Measurements from ENCODE around the gene ADGRD1.

ADGRD1 gene

GRCh38 chr12:131123817-131124216 lies 170.1 kb downstream of the ADGRD1 start:
- WGBS (ENCODE audit: extremely low coverage, insufficient coverage, insufficient read length), result no CpG with 5 or more reads among the region's 10 CpGs
- no peak overlapping the region for H2BK12ac ChIP-seq (ENCODE audit: low read length)
- H3K9me3 ChIP-seq (ENCODE audit: insufficient read depth, low read depth, low read length), result peaks cover 4% of the 10 kb centered on the region
- no peak overlapping the region for H3K14ac ChIP-seq (ENCODE audit: low read length)
- H3K36me3 ChIP-seq (ENCODE audit: control insufficient read depth in 1 of 2, insufficient read depth in 2 of 2, low read length in 2 of 2), result no peaks in the 10 kb centered on the region
- H3K23ac ChIP-seq (ENCODE audit: low read length), result no peak overlapping the region
- H2AK5ac ChIP-seq (ENCODE audit: low read length), result no peak overlapping the region
- no peak overlapping the region for H4K12ac ChIP-seq (ENCODE audit: low read depth, low read length)
- no peak overlapping the region for H3K18ac ChIP-seq (ENCODE audit: low read length)
- H2AFZ ChIP-seq (ENCODE audit: insufficient read depth, low read length, poor library complexity), result no peak overlapping the region
- no peak overlapping the region for H3K4me3 ChIP-seq (ENCODE audit: low read depth, low read length)
- DNase-seq, result no peak
- H3K79me1 ChIP-seq (ENCODE audit: low read length), result no peaks in the 10 kb centered on the region
- no peak overlapping the region for H3K4me2 ChIP-seq (ENCODE audit: low read length)
- H3K27ac ChIP-seq (ENCODE audit: low read depth, low read length), result no peak overlapping the region
- no peaks in the 10 kb centered on the region for H3K79me2 ChIP-seq (ENCODE audit: control insufficient read depth, insufficient read depth, low read length, poor library complexity)
- H3K4me1 ChIP-seq (ENCODE audit: control insufficient read depth in 1 of 2, insufficient read depth in 2 of 2, low read length in 2 of 2), result no peaks in the 10 kb centered on the region
- no peak overlapping the region for H3K9ac ChIP-seq (ENCODE audit: low read length)
- no peak overlapping the region for H4K8ac ChIP-seq (ENCODE audit: low read depth, low read length)
- H2BK5ac ChIP-seq (ENCODE audit: low read depth, low read length, poor library complexity), result no peak overlapping the region
- no peak overlapping the region for H2BK120ac ChIP-seq (ENCODE audit: insufficient read depth, low read length, poor library complexity)
- H3K27me3 ChIP-seq (ENCODE audit: insufficient read depth, low read length), result no peaks in the 10 kb centered on the region
- H3K4ac ChIP-seq (ENCODE audit: low read depth, low read length), result no peak overlapping the region
- H4K91ac ChIP-seq (ENCODE audit: low read depth, low read length), result no peak overlapping the region

DNA sequence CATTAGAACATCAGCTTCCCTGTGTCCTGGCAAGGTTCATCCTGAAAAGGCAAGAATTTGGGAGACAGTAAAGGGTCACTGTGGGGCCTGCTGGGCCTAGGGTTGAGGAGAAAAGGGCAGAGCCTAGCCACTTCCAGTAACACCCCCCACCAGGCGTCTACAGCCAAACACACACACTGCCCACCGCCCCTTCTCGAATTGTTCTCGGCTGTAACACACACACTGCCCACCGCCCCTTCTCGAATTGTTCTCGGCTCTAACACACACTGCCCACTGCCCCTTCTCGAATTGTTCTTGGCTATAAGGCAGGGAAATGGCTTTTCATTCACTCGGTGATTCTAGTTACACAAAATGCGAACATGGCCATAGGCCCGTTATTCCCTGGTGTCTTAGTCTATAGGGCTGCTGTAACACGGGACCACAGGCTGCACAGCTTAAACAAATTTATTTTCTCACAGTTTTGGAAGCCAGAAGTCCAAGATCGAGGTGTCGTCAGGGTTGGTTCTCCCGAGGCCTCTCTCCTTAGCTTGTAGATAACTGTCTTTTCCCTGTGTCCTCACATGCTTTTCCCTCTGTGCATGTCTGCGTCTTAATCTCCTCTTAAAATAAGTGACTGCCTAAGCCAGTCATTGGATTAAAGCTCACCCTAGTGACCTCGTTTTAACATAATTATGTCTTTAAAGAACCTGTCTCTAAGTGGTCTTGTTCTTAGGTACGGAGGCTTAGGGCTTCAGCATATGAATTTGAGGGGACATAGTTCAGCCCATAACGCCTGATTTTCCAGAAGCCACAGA lies 171.0 kb downstream of the ADGRD1 start:
- Histone ChIP-seq H3K36me3 (ENCODE audit: control insufficient read depth in 1 of 2, insufficient read depth in 2 of 2, low read length in 2 of 2) (no peaks in the 10 kb centered on the region), H3K27me3 (ENCODE audit: insufficient read depth, low read length) (no peaks in the 10 kb centered on the region), H3K4ac (ENCODE audit: low read depth, low read length) (no peak overlapping the region), H4K12ac (ENCODE audit: low read depth, low read length) (no peak overlapping the region), H4K91ac (ENCODE audit: low read depth, low read length) (no peak overlapping the region), H3K9me3 (ENCODE audit: insufficient read depth, low read depth, low read length) (peaks cover 4% of the 10 kb centered on the region), H3K79me2 (ENCODE audit: control insufficient read depth, insufficient read depth, low read length, poor library complexity) (no peaks in the 10 kb centered on the region), H2BK12ac (ENCODE audit: low read length) (no peak overlapping the region), H3K79me1 (ENCODE audit: low read length) (no peaks in the 10 kb centered on the region), H3K4me1 (ENCODE audit: control insufficient read depth in 1 of 2, insufficient read depth in 2 of 2, low read length in 2 of 2) (no peaks in the 10 kb centered on the region), H3K14ac (ENCODE audit: low read length) (no peak overlapping the region), H2AFZ (ENCODE audit: insufficient read depth, low read length, poor library complexity) (no peak overlapping the region), H4K8ac (ENCODE audit: low read depth, low read length) (no peak overlapping the region), H3K9ac (ENCODE audit: low read length) (no peak overlapping the region), H3K23ac (ENCODE audit: low read length) (no peak overlapping the region), H2BK120ac (ENCODE audit: insufficient read depth, low read length, poor library complexity) (no peak overlapping the region), H3K4me2 (ENCODE audit: low read length) (no peak overlapping the region), H3K18ac (ENCODE audit: low read length) (no peak overlapping the region), H2AK5ac (ENCODE audit: low read length) (no peak overlapping the region), H3K4me3 (ENCODE audit: low read depth, low read length) (no peak overlapping the region), H3K27ac (ENCODE audit: low read depth, low read length) (no peak overlapping the region), H2BK5ac (ENCODE audit: low read depth, low read length, poor library complexity) (no peak overlapping the region)
- no peak for DNase-seq
- WGBS (ENCODE audit: extremely low coverage, insufficient coverage, insufficient read length), result no CpG with 5 or more reads among the region's 19 CpGs

DNA sequence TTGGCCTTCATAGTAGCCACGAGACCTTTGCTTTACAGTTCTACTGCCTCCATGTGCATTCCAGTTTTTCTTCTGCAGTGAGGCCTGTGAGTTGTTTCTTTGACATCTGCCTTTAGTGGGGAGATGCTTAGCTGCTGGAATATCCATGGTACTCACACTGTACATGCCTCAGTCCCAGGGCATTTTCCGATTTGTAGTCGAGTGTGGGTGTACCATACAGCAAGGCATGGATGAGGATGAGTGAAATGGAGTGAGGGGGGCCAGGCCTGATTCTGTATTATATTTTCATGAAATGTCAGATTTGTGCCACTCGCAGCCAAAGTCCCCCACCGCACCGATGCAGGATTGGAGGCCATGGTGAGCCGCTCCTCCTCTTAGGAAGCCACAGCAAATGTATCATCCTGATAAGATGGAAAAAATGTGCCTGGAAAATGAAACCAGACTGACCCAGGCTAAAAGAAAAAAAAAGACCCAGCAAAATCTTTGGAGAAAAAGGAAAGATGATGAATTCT lies 173.0 kb downstream of the ADGRD1 start:
- Histone ChIP-seq H2BK5ac (ENCODE audit: low read depth, low read length, poor library complexity) (no peak overlapping the region), H4K91ac (ENCODE audit: low read depth, low read length) (no peak overlapping the region), H4K12ac (ENCODE audit: low read depth, low read length) (no peak overlapping the region), H2BK12ac (ENCODE audit: low read length) (no peak overlapping the region), H3K23ac (ENCODE audit: low read length) (no peak overlapping the region), H3K36me3 (ENCODE audit: control insufficient read depth in 1 of 2, insufficient read depth in 2 of 2, low read length in 2 of 2) (no peaks in the 10 kb centered on the region), H3K18ac (ENCODE audit: low read length) (no peak overlapping the region), H4K8ac (ENCODE audit: low read depth, low read length) (no peak overlapping the region), H3K14ac (ENCODE audit: low read length) (no peak overlapping the region), H3K4me3 (ENCODE audit: low read depth, low read length) (no peak overlapping the region), H2BK120ac (ENCODE audit: insufficient read depth, low read length, poor library complexity) (no peak overlapping the region), H3K79me2 (ENCODE audit: control insufficient read depth, insufficient read depth, low read length, poor library complexity) (no peaks in the 10 kb centered on the region), H3K4ac (ENCODE audit: low read depth, low read length) (no peak overlapping the region), H3K4me1 (ENCODE audit: control insufficient read depth in 1 of 2, insufficient read depth in 2 of 2, low read length in 2 of 2) (no peaks in the 10 kb centered on the region), H3K4me2 (ENCODE audit: low read length) (no peak overlapping the region), H3K79me1 (ENCODE audit: low read length) (no peaks in the 10 kb centered on the region), H3K9ac (ENCODE audit: low read length) (no peak overlapping the region), H3K9me3 (ENCODE audit: insufficient read depth, low read depth, low read length) (peaks cover 4% of the 10 kb centered on the region), H3K27ac (ENCODE audit: low read depth, low read length) (no peak overlapping the region), H2AK5ac (ENCODE audit: low read length) (no peak overlapping the region), H2AFZ (ENCODE audit: insufficient read depth, low read length, poor library complexity) (no peak overlapping the region), H3K27me3 (ENCODE audit: insufficient read depth, low read length) (no peaks in the 10 kb centered on the region)
- no peak for DNase-seq
- WGBS (ENCODE audit: extremely low coverage, insufficient coverage, insufficient read length), result no CpG with 5 or more reads among the region's 7 CpGs

DNA sequence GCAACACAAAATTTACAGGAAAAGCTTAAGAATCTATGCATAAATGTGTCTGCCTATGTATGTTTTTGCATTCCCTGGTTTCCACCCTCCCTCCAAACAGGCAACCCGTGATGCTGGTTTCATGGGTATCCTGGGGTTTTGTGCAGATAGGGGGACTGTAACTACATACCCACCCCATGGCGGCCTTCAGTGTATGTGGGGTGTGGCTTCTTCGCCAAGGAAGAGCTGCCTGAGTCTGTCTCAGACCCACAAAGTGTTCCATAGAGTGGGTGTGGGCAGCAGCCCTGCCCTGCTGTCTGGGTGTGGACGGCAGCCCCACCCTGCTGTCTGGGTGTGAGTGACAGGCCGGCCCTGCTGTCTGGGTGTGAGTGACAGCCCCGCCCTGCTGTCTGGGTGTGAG lies 174.8 kb downstream of the ADGRD1 start:
- Histone ChIP-seq H2BK5ac (ENCODE audit: low read depth, low read length, poor library complexity) (no peak overlapping the region), H4K91ac (ENCODE audit: low read depth, low read length) (no peak overlapping the region), H3K4ac (ENCODE audit: low read depth, low read length) (no peak overlapping the region), H3K4me3 (ENCODE audit: low read depth, low read length) (no peak overlapping the region), H3K4me1 (ENCODE audit: control insufficient read depth in 1 of 2, insufficient read depth in 2 of 2, low read length in 2 of 2) (no peaks in the 10 kb centered on the region), H4K12ac (ENCODE audit: low read depth, low read length) (no peak overlapping the region), H3K23ac (ENCODE audit: low read length) (no peak overlapping the region), H3K9ac (ENCODE audit: low read length) (no peak overlapping the region), H3K27ac (ENCODE audit: low read depth, low read length) (no peak overlapping the region), H3K4me2 (ENCODE audit: low read length) (no peak overlapping the region), H2BK120ac (ENCODE audit: insufficient read depth, low read length, poor library complexity) (no peak overlapping the region), H2AFZ (ENCODE audit: insufficient read depth, low read length, poor library complexity) (no peak overlapping the region), H2BK12ac (ENCODE audit: low read length) (no peak overlapping the region), H3K9me3 (ENCODE audit: insufficient read depth, low read depth, low read length) (peaks cover 4% of the 10 kb centered on the region), H2AK5ac (ENCODE audit: low read length) (no peak overlapping the region), H3K36me3 (ENCODE audit: control insufficient read depth in 1 of 2, insufficient read depth in 2 of 2, low read length in 2 of 2) (no peaks in the 10 kb centered on the region), H3K14ac (ENCODE audit: low read length) (no peak overlapping the region), H4K8ac (ENCODE audit: low read depth, low read length) (no peak overlapping the region), H3K79me2 (ENCODE audit: control insufficient read depth, insufficient read depth, low read length, poor library complexity) (no peaks in the 10 kb centered on the region), H3K18ac (ENCODE audit: low read length) (no peak overlapping the region), H3K27me3 (ENCODE audit: insufficient read depth, low read length) (no peaks in the 10 kb centered on the region), H3K79me1 (ENCODE audit: low read length) (no peaks in the 10 kb centered on the region)
- WGBS (ENCODE audit: extremely low coverage, insufficient coverage, insufficient read length), result no CpG with 5 or more reads among the region's 6 CpGs
- no peak for DNase-seq

All from trophoblast cell (in vitro differentiated cells and primary cell).